GM18909 (cell line): ENCODE data around the gene CNOT6.

Source experiments
- ATAC-seq: cut with Tn5 transposase; IDR thresholded peaks from one replicate; pipeline ENCODE4 v1.9.1; 2021; ENCODE audit warnings: mild to moderate bottlenecking; ENCODE audit not compliant: unreplicated experiment, poor library complexity

CNOT6 gene

DNA sequence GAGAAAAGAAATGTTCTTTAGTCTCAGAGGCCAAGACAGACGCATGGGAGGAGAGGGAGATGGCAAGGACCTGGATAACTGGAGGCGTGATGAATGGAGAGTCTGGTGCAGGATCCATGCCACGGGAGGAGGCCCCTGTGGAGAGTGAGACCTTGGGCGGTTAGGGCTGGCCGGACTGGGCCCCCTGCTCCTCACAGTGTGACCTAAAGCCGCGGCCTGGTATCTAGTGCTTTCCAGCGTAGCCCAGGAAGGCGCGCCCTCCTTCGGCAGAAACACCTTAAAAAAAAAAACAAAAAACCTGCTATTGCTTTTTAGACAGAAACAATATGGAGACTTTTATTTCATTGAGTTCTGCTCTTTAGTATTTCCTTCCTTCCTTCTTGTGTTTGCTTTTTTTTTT, 64.1 kb downstream of the CNOT6 start:
- ATAC-seq = no peak

DNA sequence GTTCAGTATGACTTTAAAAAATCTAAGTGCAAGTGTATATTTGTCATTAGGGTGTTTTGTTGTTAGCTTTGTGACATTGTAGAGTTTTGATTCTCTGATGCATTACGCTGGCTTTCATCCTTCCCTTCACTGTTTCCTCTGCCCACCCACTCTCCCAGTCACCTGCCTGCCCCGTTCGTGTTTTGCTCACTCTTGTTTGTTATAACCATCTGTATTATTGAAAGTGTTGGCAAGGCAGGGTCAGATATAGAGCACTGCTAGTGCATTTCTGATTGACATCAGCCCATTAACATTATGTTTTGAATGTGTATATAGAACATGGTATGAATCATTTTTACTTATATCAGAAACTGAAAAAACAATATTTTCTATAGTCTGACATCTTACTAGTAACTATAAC, 69.8 kb downstream of the CNOT6 start:
- ATAC-seq = no peak

DNA sequence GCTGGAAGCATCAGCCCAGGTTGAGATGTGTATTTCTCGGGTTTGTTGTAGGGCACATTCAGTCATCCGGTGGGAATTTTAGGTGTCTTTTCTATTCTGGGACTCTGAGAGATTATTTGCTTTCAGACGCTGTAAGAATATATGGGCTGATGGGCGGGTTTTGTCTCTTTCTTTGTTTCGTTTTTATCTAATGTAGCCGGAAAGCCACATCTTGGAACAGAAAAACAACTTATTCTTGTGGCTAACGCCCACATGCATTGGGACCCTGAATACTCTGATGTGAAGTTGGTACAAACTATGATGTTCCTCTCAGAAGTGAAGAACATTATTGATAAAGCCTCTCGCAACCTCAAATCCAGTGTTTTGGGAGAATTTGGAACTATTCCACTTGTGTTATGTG, 74.7 kb downstream of the CNOT6 start:
- ATAC-seq = no peak

DNA sequence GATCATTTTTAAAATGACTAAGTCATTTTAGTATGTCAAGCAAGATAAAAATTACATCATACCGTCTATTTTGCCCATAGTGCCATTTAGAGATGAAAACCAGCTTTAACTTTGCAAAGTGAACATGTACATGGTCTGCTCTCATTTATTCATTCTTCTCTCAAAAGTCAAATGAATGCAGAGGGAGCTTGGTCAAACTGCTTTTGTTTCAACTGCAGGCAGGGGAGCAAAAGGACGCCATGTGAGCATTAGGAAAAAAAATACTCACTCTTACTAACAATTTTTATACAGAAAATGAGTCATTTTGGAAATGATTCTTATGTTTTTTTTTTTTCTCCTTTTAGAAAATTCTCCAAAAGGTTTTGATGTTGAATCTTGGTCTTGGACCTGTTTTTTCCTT, 81.4 kb downstream of the CNOT6 start:
- ATAC-seq = no peak

DNA sequence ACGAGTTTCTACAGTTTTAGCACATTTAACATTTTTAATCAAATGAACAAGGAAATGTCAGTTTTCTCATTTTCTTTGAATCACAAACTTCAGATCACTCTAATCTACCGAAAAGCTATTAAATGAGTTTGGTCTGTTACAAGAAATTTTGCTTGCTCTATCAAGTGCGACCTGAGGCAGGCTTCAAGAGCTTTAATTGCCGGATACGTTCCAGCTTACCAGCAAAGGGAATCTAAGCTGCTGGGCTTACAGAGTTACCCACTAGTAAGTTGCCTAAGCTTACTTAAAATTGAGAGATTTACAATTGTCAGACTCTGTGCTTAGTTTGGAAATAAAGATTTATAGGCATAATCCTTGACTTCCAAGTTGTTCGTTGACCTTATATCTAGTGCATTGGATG, 86.5 kb downstream of the CNOT6 start:
- ATAC-seq = no peak

DNA sequence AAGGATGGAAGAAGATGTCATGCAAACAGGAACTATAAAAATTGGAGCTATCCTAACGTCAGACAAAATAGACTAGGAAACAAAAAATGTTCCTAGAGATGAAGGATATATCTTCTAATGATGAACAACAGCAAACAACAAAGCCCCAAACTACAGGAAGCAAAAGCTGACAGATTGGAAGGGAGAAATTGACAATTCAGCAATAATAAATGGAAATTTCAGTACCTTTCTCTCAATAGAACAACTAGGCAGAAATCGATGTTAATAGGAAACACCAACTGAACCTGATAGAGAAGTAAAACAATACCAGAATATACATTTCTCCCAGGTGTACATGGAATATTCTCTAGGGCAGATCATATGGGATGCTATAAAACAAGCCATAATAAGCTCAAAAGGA, 89.6 kb downstream of the CNOT6 start:
- no peak for ATAC-seq

DNA sequence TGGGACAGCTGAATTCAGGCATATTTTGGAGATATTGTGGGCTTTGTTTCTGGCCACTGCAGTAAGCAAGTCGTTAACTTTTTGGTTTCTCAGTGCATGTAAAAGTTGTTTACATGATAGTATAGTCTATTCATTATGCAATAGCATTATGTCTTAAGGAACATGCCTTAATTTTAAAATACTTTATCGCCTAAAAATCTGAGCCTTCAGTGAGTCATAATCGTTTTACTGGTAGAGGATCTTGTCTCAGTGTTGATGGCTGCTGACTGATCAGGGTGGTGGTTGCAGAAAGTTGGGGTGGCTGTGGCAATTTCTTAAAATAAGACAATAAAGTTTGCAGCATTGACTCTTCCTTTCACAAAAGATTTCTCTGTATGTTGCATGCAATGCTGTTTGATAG, 92.0 kb downstream of the CNOT6 start:
- no peak for ATAC-seq

DNA sequence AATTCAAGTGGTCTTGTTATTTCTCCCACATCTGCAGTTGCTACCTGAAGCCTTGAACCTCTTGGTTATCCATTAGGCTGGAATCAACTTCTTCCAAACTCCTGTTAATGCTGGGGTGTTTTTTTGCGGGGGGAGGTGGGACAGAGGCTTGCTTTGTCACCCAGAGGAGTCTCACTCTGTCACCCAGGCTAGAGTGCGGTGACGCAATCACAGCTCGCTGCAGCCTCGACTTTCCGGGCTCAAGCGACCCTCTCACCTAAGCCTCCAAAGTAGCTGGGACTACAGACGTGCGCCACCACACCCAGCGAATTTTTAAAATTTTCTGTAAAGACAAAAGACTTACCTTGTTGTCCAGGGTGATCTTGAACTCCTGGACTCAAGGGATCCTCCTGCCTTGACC, 92.7 kb downstream of the CNOT6 start:
- no peak for ATAC-seq

DNA sequence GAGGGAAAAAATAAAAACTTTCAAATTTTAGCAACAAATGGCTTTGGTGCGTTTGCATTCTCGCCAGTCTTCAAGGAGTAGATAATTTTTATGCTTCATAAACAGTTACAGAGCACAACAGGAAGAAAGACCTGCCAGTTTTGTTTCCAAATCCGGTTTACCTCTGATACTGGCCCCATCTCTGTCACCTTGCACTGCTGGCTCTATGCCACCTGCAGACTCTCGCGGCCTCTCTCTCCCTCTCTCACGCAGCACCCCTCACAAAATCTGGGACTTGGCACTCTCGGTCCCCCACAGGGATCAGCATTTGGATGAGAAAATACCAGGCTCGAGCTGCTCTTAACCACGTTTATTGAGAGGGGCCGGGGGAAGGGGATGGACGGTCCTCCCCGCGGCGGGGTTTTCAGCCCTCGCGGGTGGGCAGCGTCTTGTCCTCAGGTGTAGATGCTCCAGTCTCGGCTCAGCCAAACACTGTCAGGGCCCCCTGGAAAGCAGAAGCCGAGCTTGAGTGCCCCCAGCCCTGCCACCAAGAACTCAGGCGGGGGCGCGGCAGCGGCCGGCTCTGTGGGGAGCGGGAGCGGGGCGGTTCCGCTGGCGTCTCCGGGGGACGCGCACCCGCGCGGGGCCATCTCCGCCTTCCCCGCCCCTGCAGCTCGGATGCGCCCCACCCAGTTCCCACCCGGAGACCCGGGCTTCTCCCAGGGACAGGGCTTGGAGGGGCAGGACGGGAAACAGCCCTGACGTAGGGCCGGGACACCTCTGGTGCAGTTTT, 95.8 kb downstream of the CNOT6 start:
- ATAC-seq = no peak

DNA sequence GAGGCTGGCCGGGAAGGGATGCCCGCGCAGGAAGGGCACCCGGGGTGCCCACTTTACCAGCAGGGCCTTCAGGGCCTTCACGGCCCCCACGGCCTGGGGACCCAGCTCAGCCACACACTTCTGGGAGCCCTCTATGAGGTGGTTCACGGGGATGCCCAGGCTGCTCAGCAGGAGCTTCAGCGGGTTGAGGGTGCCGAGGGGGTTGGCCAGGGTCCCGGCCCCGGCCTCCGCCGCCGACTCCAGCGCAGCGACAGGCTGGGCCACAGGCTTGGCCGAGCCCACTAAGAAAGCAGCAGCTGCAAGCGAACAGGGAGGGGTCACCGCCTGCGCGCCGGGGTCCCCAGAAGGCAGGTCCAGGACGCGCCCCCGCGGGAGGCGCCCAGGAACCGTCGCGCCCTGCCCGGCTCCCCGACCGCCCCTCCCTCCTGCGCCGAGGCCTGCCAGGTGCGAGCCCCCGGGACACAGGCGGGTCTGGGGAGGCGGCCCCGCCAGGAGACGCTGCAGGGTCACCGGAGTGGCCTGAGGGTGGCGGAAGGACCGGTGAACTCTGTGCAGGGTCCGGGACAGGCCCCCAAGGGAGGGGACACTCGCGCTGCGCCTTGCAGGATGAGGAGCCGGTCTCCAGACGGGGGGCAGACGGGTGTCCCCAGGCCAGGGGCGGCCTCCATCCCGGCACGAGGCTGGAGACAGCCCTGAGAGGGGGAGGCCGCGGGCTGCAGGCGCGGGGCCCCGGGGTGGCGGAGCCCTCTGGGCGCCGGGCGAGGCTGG, 96.5 kb downstream of the CNOT6 start:
- ATAC-seq = no peak

DNA sequence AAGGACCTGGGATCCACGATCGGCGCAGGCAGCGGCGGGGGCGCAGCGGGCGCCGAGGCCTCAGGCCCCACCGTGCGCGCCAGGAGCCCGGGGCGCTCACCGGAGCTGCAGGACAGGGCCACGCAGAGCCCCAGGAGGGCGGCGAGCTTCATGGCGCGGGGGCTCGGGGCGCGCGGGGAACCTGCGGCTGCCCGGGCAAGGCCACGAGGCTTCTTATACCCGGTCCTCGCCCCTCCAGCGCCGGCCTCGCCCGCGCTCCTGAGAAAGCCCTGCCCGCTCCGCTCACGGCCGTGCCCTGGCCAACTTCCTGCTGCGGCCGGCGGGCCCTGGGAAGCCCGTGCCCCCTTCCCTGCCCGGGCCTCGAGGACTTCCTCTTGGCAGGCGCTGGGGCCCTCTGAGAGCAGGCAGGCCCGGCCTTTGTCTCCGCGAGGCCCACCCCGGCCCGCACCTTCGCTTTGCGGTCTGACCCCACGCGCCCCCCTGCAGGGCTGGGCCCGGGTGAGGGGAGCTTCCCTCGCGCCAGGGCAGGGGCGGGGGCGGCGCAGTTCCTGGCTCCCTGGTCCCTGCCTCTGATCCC, 97.2 kb downstream of the CNOT6 start, which contains the start of gene SCGB3A1:
Gene SCGB3A1, minus strand, starts transcription at position 189 of the 577 bp plus-strand sequence. Its CDS starts 37 bp downstream, at position 152.
- no peak for ATAC-seq

DNA sequence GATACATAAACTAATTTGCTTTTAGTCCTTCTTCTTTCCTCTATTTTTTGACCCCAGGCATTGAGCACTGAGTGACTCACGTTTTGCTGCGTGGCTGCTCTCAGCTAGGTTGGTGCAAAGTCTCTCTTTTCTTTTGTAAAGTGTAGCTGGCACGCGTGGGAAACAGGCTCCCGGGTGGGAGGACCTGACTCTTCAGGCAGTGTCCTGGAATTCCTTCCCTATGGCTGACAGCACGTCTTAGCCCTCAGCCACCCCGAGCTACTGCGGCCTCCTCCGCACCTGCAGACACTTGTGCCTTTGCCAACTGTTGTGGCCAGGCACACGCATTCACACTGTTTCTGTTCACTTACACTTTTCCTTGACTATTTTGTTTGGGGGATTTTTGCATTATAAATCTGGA, 98.0 kb downstream of the CNOT6 start:
- ATAC-seq = no peak

DNA sequence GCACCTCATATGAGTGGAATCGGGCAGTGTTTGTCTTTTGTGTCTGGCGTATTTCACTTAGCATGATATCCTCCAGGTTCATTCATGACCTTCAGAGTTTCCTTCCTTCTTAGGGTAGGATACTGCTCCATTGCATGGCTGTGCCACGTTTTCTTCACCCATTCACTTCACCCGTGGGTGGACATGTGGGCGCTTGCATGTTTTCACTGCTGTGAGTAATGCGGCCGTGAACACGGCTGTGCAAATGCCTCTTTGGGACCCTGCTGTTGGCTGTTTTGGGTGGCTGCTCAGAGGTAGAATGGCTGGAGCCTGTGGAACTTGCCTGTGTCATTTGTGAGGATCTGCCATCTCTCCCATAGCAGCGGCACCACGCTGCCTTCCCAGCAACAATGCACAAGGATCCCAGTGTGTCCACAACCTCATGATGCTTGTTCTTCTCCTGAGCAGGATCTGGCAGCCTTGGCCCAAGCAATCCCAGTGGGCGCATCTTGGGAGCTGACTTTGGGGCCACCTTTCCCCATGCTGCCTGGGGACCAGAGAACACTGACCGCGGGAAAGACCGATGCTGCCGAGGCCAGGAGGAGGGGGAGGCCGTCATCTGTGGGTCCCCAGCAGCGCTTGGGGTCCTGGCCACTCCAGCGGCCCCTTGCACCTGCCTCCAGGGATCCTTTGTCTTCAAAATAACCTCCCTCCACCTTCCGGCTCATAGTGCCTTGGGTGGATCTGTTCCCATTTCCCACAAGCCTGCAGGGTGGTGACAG, 99.4 kb downstream of the CNOT6 start:
- no peak for ATAC-seq

DNA sequence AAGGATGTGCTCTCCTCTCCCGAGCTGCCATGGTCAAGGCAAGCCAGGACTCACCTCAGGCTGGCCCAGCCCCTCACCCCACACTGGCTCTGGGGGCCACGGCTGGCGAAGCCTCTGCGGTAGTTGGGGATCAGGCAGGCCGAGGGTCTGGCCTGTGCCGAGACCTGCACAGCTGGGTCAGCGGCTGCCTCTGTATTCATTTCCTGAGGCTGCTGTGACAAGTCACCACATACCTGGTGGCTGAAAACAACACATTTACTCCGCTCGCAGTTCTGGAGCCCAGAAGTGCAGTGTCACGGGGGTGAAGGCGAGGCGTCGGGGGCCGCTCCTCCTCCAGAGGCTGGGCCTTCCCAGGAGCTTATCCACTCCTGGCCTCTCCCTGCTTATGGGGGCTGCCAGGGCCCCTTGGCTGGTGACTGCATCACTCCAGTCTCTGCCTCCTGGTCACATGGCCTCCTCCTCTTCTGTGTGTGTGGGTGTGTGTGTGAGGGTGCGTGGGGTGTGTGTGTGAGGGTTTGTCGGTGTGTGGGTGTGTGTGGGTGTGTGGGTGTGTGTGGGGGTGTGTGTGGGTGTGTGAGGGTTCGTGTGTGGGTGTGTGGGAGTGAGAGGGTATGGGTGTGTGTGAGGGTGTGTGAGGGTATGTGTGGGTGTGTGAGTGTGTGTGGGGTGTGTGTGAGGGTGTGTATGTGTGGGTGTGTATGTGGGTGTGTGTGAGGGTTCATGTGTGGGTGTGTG, 100.3 kb downstream of the CNOT6 start:
- ATAC-seq = no peak

DNA sequence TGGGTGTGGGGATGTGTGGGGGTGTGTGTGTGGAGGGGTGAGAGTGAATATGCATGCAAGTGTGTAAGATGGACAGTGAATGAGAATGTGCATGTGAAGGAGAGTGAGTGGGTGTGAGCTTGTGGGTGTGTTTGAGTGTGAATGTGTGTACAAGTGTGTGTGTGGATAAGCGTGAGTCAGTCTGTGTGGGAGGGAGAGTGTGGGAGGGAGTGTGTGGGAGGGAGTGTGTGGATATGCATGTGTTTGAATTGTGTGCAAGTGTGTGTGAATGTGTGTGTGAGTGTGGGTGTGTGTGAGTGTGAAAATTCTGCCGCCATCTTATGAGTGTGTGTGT, 100.8 kb downstream of the CNOT6 start:
- no peak for ATAC-seq

DNA sequence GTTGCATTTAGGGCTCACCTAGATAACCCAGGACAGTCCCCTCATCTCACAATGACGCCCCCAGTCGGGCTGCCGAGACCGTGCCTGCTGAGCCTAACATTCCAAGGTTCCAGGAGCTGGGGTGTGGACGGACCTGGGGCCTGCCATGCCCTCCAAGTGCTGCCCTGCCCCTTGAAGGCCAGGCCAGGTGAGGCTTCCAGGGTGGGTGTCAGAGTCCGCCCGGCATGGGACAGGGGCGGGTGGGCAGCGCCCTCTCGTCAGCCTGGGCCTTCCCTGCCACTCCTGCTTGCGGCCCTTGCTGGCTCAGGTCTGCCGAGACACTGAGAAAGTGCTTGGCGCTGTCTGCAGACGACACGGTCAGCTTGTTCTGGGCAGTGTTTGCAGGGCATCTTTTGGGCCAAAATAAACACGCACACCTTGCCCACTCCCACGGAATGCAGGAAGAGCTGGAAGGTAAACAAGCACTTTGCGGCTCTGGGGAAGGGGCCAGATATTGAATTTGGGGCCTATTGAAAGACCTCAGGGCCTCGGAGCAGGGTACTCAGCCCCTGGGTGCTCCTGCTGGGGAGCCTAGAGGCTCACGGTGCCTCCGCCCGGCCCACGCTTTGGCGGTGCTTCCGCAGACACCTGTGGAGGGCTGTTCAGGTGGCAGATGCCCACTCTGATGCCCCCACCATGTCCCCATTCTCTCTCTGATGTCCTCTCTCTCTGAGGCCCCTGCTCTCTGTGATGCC, 101.4 kb downstream of the CNOT6 start:
- no peak for ATAC-seq

DNA sequence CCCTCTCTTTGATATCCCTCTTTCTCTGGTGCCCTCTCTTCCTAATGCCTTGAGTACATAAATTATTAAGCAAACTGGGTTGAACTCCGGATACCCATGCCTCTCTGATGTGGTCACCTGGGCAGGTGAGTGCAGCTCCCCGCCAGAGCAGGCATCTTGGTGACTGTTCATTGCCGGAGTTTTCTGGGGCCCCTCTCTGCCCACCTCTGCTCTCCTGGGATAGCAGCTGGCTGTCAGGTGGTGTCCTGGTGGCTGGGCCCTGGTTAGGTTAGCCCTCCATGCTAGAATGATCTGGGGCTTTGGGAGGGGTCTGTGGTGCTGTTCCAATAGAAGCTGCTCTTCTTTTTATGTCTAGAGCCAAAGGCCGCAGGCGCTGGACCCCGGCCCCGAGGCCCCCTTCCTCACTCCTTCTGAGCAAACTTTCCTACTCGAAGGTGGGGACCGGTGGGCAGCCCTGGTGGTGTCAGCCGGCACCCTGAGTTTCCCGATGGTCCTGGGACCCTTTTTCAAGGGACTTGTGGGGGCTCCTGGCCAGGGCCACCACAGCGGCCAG, 102.0 kb downstream of the CNOT6 start:
- no peak for ATAC-seq

DNA sequence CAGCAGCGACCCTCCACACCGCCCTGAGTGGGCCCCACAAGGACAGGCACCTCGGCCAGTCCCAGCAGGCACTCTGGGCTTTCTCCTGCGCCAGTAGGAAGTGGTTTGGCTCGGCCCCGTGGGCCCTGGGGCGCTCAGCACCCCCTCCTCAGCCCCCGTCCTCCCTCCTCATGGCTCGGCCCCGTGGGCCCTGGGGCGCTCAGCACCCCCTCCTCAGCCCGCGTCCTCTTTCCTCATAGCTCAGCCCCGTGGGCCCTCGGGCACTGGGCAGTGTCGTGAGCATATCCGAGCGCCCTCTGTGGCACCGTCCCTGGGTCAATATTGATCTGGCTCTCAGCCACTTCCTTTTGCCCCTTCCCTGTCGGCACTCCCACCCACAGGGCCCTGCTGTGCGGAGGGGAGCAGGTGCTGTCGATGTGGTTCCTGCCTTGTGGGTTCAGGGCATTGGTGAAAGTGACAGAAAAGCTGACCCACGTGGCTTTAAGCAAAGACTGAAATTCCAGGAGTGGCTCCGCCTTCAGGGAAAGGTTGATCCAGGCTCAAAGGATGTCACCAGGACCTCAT, 102.6 kb downstream of the CNOT6 start:
- no peak for ATAC-seq

DNA sequence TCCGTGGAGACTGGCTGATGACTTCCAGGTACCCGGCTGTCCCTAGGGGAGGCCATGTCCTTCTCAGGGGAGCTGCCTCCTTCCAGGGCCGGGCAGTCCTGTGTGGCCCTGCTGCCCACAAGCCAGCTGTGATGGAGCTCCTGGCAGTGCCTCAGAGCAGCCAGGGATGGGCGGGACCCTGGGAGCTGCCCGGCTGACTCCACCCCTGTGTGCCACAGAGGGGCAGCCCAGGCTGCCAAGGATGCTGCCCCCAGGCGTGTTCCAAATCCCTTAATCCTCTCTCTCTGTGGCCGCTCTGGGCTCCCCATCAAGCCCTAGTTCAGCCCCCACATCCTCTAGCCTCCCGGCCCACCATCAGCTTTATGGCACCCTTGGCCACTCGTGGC, 104.1 kb downstream of the CNOT6 start:
- ATAC-seq = no peak
